Measurements from ENCODE around the gene CIAO1. TPM values are rescaled to one million over a fixed set of nuclear protein-coding genes. Genes with fewer than 3 reads are reported as not detected.

Gene CIAO1
- total and polyA plus RNA-seq, 2 of the 4 experiments (the other 2 are of a cell fraction), result 81.1 to 94.3 TPM

DNA sequence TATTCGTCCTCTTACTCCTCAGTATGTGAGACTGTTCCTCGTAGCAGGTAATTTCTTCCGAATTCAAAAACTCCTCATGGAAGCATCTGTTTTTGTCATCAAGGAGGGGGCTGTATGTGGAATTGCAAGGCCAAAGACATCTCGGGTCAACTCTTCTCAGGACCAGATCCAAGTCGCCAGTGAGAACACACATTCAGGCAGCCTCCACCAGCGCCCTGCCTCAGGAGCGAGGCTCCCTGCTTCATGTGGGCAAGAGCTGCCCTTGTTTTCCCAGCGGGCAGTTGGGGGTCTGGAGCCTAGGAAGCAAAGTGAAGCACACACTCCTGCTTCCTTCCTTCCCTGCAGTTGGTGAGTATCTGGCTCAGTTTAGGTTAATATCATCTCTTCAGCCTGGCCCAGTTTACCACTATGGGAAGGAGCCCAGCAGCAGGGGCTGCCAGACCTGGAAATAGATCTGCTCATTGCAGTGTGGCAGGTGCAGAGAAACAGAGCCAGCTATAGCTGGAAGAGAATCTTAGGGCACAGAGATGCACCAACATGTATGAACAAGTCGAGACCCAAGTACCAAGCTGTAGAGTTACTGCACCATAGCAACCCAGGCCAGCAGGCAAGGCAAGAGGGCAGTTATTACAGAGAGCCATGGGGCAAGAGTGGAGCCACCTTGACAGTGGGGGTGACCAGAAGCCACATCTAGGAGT, 25.5 kb upstream of the CIAO1 start:
- Histone ChIP-seq H3K14ac (replicated peaks; ENCODE audit: low read depth, low read length) (no peak overlapping the region), H2AK9ac (replicated peaks; ENCODE audit: low read depth, low read length, poor library complexity) (no peak overlapping the region), H3K27me3 (ENCODE audit: control insufficient read depth, insufficient read depth, low read length) (no peaks in the 10 kb centered on the region), H2AK5ac (ENCODE audit: low read depth, low read length) (no peak overlapping the region), H3K4me2 (ENCODE audit: low read depth, low read length) (no peak overlapping the region), H4K91ac (ENCODE audit: insufficient read depth, low read depth, low read length) (no peak overlapping the region), H3K4ac (ENCODE audit: low read depth, low read length) (no peak overlapping the region), H3K4me1 (ENCODE audit: control insufficient read depth, insufficient read depth, low read length) (peaks cover 3% of the 10 kb centered on the region; the same call in 1 of the 2 replicates), H4K5ac (ENCODE audit: low read depth, low read length) (no peak overlapping the region), H3K9ac (ENCODE audit: low read depth, low read length) (no peak overlapping the region), H3K23ac (ENCODE audit: low read depth, low read length) (no peak overlapping the region), H2BK120ac (ENCODE audit: low read depth, low read length) (no peak overlapping the region), H4K8ac (ENCODE audit: low read depth in 2 of 2, low read length in 2 of 2) (no peak overlapping the region), H3K9me3 (ENCODE audit: control insufficient read depth, insufficient read depth, low read length) (no peaks in the 10 kb centered on the region), H3K4me3 (ENCODE audit: insufficient read depth, low read depth, low read length) (no peak overlapping the region), H3K9me1 (ENCODE audit: insufficient read depth, low read length) (peaks cover 8% of the 10 kb centered on the region; the same call in 1 of the 2 replicates), H2BK5ac (ENCODE audit: low read depth, low read length, poor library complexity, severe bottlenecking) (no peak overlapping the region), H2AFZ (replicated peaks; ENCODE audit: low read length, poor library complexity) (no peak overlapping the region), H2BK15ac (ENCODE audit: low read depth, low read length) (no peak overlapping the region), H2BK20ac (ENCODE audit: low read depth, low read length) (no peak overlapping the region), H3K18ac (ENCODE audit: low read depth, low read length) (no peak overlapping the region), H3K79me1 (ENCODE audit: low read depth in 1 of 2, low read length in 2 of 2) (peaks cover 0 to 4% of the 10 kb centered on the region in 2 experiments; a peak in 1 of 4 replicates), H3K36me3 (ENCODE audit: control insufficient read depth, insufficient read depth, low read length) (peaks cover 4% of the 10 kb centered on the region), H3K27ac (ENCODE audit: insufficient read depth, low read length) (no peak overlapping the region), H4K20me1 (ENCODE audit: insufficient read depth, low read length) (no peaks in the 10 kb centered on the region), H3K56ac (ENCODE audit: extremely low read depth, insufficient read depth, low read length) (no peak overlapping the region)
- dilution Hi-C loops (cut with HindIII; ENCODE audit: low sequenced_read_pairs, unreplicated experiment) (no loop called here), in situ Hi-C loops (cut with MboI; ENCODE audit: low sequenced_read_pairs) (no loop called here), intact Hi-C loops (cut with micrococcal nuclease) (no loop called here)
- no peak for TF ChIP-seq MAFK (IDR thresholded peaks at IDR 0.05; ENCODE audit: low read depth, low read length)
- TF ChIP-seq, protein P1, sequence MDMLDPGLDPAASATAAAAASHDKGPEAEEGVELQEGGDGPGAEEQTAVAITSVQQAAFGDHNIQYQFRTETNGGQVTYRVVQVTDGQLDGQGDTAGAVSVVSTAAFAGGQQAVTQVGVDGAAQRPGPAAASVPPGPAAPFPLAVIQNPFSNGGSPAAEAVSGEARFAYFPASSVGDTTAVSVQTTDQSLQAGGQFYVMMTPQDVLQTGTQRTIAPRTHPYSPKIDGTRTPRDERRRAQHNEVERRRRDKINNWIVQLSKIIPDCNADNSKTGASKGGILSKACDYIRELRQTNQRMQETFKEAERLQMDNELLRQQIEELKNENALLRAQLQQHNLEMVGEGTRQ (IDR thresholded peaks at IDR 0.05; ENCODE audit: low read depth, low read length), result no peak
- no peak for TF ChIP-seq CHD1 (IDR thresholded peaks at IDR 0.05; ENCODE audit: low read depth, low read length)
- no peak for TF ChIP-seq MXI1 (IDR thresholded peaks at IDR 0.05; ENCODE audit: borderline replicate concordance, low read depth, low read length)
- TF ChIP-seq BHLHE40 (IDR thresholded peaks at IDR 0.05; ENCODE audit: low read depth, low read length), result no peak
- BruUV-seq (replicated peaks), result no TSS peak
- WGBS, 2 experiments (ENCODE audit: extremely low coverage in 2 of 2, insufficient read length in 1 of 2), result 94% methylated on average over 3 of the region's 9 CpGs; no CpG with 5 or more reads in 1 of the 2 experiments
- ATAC-seq (ENCODE audit: low read depth) (no peak), DNase-seq (no peak)
- CTCF ChIA-PET, result no interaction called here
- POLR2A ChIA-PET (ENCODE audit: unreplicated experiment), result no interaction called here

Data from IMR-90 (cell line).